Thymus (tissue), 11 donors: ENCODE measurements around the gene DCX. TPM values are rescaled to one million over a fixed set of nuclear protein-coding genes. Genes with fewer than 3 reads are reported as not detected.

Experiments used
- DNase-seq, 9 donors: peaks; one replicate each; pipeline ENCODE4 v3.0.0-alpha.2; 2013; ENCODE audit warnings: low spot score in 9 of 9, low read depth in 6 of 9, missing footprints in 1 of 9
- H3K27ac ChIP-seq, 2 donors: one replicate each; pipeline ENCODE4 v1.5.1; 2013; ENCODE audit warnings: control low read depth in 1 of 2, low read depth in 1 of 2, low read length in 1 of 2, mild to moderate bottlenecking in 1 of 2, moderate library complexity in 1 of 2
- H3K27me3 ChIP-seq, 2 donors: one replicate each; pipeline ENCODE4 v1.5.1; 2013; ENCODE audit warnings: low read length in 1 of 2; ENCODE audit not compliant: control insufficient read depth in 2 of 2, insufficient read depth in 1 of 2
- H3K36me3 ChIP-seq, 2 donors: one replicate each; pipeline ENCODE4 v1.5.1; 2013; ENCODE audit warnings: low read length in 1 of 2, mild to moderate bottlenecking in 1 of 2, moderate library complexity in 1 of 2; ENCODE audit not compliant: control insufficient read depth in 2 of 2, insufficient read depth in 2 of 2
- H3K4me1 ChIP-seq, 2 donors: one replicate each; pipeline ENCODE4 v1.5.1; 2013; ENCODE audit warnings: low read length in 2 of 2; ENCODE audit not compliant: control insufficient read depth in 2 of 2, insufficient read depth in 2 of 2
- H3K4me3 ChIP-seq, 2 donors: one replicate each; pipeline ENCODE4 v1.5.1; 2013; ENCODE audit warnings: low read length in 2 of 2, control low read depth in 1 of 2, mild to moderate bottlenecking in 1 of 2
- H3K9me3 ChIP-seq, 2 donors: one replicate each; pipeline ENCODE4 v1.5.1; 2013; ENCODE audit warnings: low read length in 1 of 2, mild to moderate bottlenecking in 1 of 2; ENCODE audit not compliant: control insufficient read depth in 2 of 2, insufficient read depth in 1 of 2
- WGBS: extraction: QIAGEN DNeasy Blood & Tissue Kit; methylation state at CpG from one replicate; pipeline ENCODE4 v1.1.7; 2013; 5-methylcytosine and 5-hydroxymethylcytosine counted together
- polyA plus RNA-seq: library from polyadenylated mRNA; stranded (reverse); fragments of 200-250 nt; gene quantifications from one replicate; pipeline ENCODE4 v1.2.3, GENCODE V29; 2013
- total RNA-seq: library from RNA; stranded (reverse); fragments of 120-200 nt; gene quantifications from one replicate; pipeline ENCODE4 v1.2.4, GENCODE V29; 2013
- donor health status: healthy.

DCX gene
- total and polyA plus RNA-seq, 2 donors, result 0.11 to 0.19 TPM

DNA sequence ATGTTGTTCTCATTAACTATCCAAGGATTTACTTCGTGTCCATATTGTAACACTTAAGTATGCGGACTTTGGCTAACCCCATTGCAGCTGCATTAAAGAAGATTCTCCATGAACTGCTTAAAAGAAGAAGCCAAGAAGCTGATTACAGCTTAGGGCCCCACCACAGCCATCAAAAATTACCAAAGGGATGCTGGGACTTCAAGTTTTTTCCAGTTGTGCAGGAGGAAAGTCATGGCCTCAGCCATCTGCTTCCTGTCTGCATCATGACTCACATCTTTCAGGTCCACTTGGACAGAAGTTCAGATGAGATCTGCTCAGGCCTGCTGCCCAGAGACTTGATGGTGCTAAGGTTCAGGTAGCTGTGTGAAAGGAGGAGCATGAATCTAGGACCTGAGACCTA is 102.9 kb downstream of the DCX start:
- Histone ChIP-seq H3K27me3 (no peaks in the 10 kb centered on the region), H3K36me3 (no peaks in the 10 kb centered on the region), H3K4me3 (no peak overlapping the region), H3K9me3 (no peaks in the 10 kb centered on the region), H3K4me1 (no peaks in the 10 kb centered on the region), H3K27ac (no peak overlapping the region)
- no peak for DNase-seq
- WGBS, result 95% methylated on average over 2 of the region's 2 CpGs

- Histone ChIP-seq H3K4me1 (no peaks in the 10 kb centered on the region), H3K27me3 (no peaks in the 10 kb centered on the region), H3K27ac (no peak overlapping the region), H3K4me3 (no peak overlapping the region), H3K9me3 (no peaks in the 10 kb centered on the region), H3K36me3 (no peaks in the 10 kb centered on the region)
- WGBS, result 88% methylated on average over 3 of the region's 3 CpGs
- no peak for DNase-seq
These were observed 104.0 kb downstream of the DCX start for GRCh38 chrX:111308039-111308438.

- H3K36me3 ChIP-seq, result no peaks in the 10 kb centered on the region
- WGBS, result 93% methylated on average over 2 of the region's 2 CpGs
- no peak overlapping the region for H3K4me3 ChIP-seq
- H3K27me3 ChIP-seq, result no peaks in the 10 kb centered on the region
- H3K4me1 ChIP-seq, result no peaks in the 10 kb centered on the region
- no peak for DNase-seq
- no peak overlapping the region for H3K27ac ChIP-seq
- no peaks in the 10 kb centered on the region for H3K9me3 ChIP-seq
These were observed 109.7 kb downstream of the DCX start for GRCh38 chrX:111302284-111302683.

DNA sequence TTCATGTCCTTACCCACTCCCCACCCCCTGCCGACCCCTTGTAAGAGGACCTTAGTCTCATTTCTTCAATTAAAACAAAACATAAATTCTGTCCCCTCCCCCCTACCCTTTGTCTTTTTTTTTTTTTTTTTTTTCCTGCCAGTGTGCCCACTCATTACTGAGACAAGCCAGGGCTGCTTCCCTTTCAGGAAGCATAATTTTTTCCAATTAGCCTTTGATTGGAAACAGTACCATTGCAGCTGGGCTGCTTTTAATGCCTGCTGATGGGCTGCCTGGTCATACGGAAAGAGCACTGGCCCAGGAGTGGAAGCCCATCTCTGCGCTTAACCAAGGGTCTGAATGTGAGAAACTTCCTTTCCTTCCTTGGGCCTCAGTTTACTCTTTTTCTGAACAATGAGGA is 123.2 kb downstream of the DCX start:
- Histone ChIP-seq H3K36me3 (no peaks in the 10 kb centered on the region), H3K4me3 (no peak overlapping the region), H3K27me3 (no peaks in the 10 kb centered on the region), H3K4me1 (no peaks in the 10 kb centered on the region), H3K27ac (no peak overlapping the region), H3K9me3 (no peaks in the 10 kb centered on the region)
- WGBS, result 94% methylated on average over 3 of the region's 3 CpGs
- DNase-seq, result no peak

DNA sequence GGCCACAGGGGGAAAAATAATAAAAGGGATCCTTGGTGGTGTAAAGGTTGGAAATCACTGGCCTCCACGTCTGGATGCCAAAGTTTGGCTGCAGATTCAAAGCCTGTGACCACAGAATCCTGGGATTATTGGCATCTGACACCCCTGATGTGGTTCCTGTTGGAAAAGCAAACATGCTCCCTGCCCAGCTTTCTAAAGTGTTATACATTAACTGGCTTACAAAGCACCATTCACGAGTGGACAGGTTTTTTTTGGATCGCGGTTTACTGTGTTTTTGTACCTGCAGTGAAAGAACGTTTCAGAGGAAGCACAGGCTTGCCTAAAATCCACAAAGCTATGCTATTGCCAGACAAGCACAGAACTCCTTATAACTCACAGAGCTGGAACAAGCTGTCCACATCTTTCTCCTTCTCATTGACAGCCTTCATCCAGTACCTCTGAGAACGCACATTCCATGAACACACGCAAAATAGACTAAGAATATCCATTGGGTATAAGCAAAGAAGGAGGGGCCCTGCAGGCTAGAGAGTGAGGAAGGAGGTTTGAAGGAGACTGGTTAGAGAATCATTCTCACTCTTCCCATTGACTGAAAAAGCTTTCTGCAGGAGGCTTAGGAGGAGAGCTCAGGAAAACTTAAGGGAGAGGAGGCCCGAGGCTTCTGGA is 127.2 kb downstream of the DCX start:
- Histone ChIP-seq H3K4me1 (no peaks in the 10 kb centered on the region), H3K27ac (no peak overlapping the region), H3K9me3 (no peaks in the 10 kb centered on the region), H3K4me3 (no peak overlapping the region), H3K27me3 (no peaks in the 10 kb centered on the region), H3K36me3 (no peaks in the 10 kb centered on the region)
- WGBS, result 85% methylated on average over 8 of the region's 8 CpGs
- DNase-seq, result no peak

- Histone ChIP-seq H3K27me3 (no peaks in the 10 kb centered on the region), H3K36me3 (no peaks in the 10 kb centered on the region), H3K4me3 (no peak overlapping the region), H3K27ac (no peak overlapping the region), H3K4me1 (no peaks in the 10 kb centered on the region), H3K9me3 (no peaks in the 10 kb centered on the region)
- WGBS, result 96% methylated on average over 2 of the region's 2 CpGs
- no peak for DNase-seq
These were observed 128.5 kb downstream of the DCX start for GRCh38 chrX:111283446-111283845.

DNA sequence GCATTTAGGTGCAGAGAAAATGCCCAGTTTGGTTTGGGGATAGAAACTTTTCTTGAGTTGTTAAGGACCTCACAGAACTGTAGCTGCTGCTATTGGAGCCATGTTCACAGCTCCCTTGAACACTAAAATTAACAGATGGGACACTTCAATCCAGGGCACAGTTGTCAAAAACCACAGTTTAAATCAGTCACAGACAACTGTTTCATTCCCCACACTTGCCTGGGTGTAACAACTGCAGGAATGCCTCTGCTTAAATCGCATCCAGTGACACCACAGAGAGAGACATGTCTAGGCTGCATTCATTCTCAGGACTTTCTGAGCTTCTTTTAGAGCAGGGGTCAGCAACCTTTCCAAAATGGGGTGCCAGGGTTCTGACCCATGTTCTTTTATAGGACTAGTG is 129.0 kb downstream of the DCX start:
- no peaks in the 10 kb centered on the region for H3K4me1 ChIP-seq
- no peaks in the 10 kb centered on the region for H3K9me3 ChIP-seq
- no peaks in the 10 kb centered on the region for H3K36me3 ChIP-seq
- no peak overlapping the region for H3K27ac ChIP-seq
- WGBS, result 94% methylated on average over 1 of the region's 1 CpG
- no peak for DNase-seq
- no peaks in the 10 kb centered on the region for H3K27me3 ChIP-seq
- no peak overlapping the region for H3K4me3 ChIP-seq

- Histone ChIP-seq H3K36me3 (no peaks in the 10 kb centered on the region), H3K27me3 (no peaks in the 10 kb centered on the region), H3K9me3 (no peaks in the 10 kb centered on the region), H3K27ac (no peak overlapping the region), H3K4me1 (no peaks in the 10 kb centered on the region), H3K4me3 (no peak overlapping the region)
- DNase-seq, result no peak
- WGBS, result 92% methylated on average over 6 of the region's 6 CpGs
These were observed 129.9 kb downstream of the DCX start for GRCh38 chrX:111282139-111282538.

- H3K4me3 ChIP-seq, result no peak within 1 kb of the TSS
- WGBS, result 78% methylated on average over 8 of the region's 8 CpGs
- H3K9me3 ChIP-seq, result no peaks in the 10 kb centered on the region
- no peaks in the 10 kb centered on the region for H3K4me1 ChIP-seq
- H3K27ac ChIP-seq, result no peak within 1 kb of the TSS
- no peak for DNase-seq
- no peaks in the 10 kb centered on the region for H3K36me3 ChIP-seq
- no peaks in the 10 kb centered on the region for H3K27me3 ChIP-seq
These were observed 141.7 kb downstream of the DCX start, which contains the start of gene CAPN6 for GRCh38 chrX:111270339-111270738. CAPN6 (minus strand) TSS chrX:111270483; CDS start chrX:111263936, 6,547 bp downstream.
